ENCODE results near the gene CD101.

Gene CD101

DNA sequence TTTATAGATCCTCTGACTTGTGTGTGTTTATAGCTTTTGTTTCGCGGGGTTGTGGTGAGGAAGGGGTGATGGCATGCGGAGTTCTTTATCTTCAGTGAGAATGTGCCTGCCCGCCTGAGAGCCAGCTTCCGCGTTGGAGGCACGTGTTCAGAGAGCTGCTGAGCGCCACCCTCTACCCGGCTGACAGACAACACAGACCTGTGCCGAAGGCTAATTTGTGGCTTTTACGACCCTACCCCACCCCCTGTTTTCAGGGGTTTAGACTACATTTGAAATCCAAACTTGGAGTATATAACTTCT lies 14.4 kb upstream of the CD101 start:
- peak; percentile 75 for DNase-seq

- DNase-seq, result no peak
Observed at GRCh38 chr1:116988248-116988647, 13.3 kb upstream of the CD101 start.

GRCh38 chr1:116988908-116989307 lies 12.7 kb upstream of the CD101 start:
- no peak for DNase-seq

DNA sequence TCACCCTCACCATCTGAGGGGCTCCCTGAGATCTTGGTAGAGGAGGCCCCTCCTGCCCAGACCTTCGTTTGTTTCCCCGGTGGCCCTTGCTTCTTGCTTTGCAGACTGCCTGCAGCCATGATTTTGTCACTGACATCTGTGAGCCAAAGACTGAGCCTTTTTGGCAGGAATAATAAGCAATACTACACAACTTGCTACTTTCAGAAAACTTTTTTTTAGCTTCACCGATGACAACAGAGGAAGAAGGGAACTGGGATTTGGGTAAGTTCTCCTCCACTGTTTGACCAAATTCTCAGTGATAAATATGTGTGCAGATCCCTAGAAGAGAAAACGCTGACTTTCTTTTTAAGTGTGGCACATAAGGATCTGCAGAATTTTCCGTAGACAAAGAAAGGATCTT lies 11.7 kb upstream of the CD101 start:
- no peak for DNase-seq

DNA sequence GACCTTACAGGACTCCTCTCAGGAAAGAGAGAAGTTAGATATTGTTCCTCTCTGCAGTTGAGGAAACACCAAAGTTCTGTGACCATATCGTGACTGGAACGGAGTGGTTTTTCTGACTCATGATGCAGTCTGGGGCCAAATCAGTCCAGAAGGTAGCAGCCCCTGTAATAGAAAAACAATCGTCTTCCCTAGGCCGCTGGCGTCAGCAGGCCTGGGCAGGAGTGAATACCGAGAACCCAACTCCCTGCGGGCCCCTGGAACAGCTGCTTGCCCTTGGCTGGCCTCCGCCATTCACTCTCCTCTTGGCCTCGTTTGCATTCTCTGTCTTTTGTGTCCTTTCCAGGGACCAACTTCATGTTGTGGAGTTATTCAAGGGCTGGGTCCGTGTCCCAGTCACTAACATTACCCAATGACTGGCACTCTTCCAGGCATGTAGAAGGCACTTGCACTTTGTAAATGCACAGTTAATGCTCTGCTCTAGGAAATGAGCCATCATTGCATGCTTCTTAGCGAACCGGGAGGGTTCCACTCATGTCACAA lies 10.9 kb upstream of the CD101 start:
- no peak for DNase-seq

DNA sequence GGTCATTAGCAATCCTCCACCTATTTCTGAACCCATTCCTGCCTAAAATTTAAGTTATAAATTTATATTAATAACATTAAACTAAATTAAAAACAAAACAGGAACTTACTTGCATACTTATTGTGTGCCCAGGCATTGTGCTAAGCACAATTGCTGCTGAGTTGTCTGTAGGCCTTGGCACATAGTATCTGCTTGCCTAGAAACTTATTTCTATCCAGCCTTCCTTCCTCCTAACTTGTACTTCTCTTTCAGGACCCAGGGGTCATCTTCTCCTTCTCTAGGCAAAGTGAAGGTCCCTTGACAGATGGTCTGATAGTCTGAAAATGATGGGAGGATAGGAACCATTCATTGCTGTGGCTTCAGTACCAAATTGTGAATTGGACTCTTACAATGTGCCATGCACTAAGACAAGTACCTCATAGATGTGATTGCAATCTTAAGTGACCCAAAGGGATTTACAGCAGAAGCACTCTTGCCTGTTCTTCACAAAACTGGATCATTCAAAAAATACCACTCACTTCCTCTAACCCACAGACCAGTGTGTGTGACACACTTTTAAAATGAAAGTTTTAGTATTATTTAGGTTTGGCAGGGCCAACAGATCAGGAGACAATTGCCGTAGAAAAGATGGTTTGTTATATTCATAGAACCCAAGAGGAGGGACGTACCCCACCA lies 10.3 kb upstream of the CD101 start:
- no peak for DNase-seq

DNA sequence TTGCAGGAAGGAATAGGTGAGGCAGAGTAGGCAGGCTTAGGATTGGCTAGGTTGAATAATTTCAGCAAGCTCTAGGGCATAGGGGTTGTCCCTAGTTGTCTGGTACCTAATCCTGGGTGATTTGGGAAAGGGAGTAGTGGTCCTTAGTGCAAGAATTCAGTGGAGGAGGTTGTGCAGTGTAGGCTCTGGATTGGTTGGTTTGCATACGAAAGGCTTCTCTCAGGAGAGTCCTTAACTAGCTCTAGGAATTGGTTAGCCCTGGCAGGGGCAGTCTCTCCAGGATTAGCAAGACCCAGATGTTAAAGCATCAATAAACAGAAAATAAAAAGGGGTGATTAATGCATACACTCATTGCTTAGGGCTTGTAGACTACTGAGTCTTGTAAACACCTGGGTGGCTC lies 9.6 kb upstream of the CD101 start:
- no peak for DNase-seq

DNA sequence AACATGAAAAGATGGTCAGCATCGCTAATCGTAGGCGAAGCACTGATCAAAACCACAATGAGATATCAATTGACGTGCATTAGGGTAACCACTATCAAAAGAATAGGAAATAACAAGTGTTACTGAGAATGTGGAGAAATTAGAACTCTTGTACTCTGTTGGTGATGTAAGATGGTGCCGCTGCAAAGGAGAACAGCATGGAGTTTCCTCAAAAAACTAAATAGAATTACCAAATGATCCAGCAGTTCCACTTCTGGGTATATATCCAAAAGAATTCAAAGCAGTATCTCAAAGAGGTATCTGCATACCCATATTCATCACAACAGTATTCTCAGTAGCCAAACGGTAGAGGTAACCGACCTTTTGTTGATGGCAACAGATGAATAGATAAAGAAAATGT lies 8.3 kb upstream of the CD101 start:
- no peak for DNase-seq

- no peak for DNase-seq
Observed at GRCh38 chr1:116994411-116994810, 7.1 kb upstream of the CD101 start.

- DNase-seq, result no peak
Observed at GRCh38 chr1:116997066-116997465, 4.5 kb upstream of the CD101 start.

- DNase-seq, result no peak
Observed at GRCh38 chr1:116997636-116998035, 3.9 kb upstream of the CD101 start.

DNA sequence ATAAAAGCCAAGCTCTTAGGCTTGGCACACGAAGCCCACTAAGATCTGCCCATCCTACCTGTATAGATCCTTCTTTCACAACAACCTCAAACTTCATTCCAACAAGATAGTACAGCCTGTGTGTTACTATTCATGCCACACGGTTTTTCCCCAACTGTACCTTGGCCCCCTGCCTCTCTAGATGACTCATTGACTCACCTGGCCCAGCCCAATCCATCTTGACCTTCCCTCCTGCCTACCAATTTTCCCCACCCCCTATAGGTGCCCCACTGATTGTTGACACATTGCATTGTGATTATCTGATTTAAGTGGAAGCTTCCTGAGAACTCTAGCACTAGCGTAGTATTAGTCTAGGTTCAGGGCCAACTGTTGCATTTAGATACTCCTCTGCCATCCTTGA lies 2.0 kb upstream of the CD101 start:
- DNase-seq, result no peak

GRCh38 chr1:117000142-117000541 lies 1.4 kb upstream of the CD101 start:
- no peak for DNase-seq

GRCh38 chr1:117003223-117003875 lies 1.8 kb downstream of the CD101 start:
- DNase-seq, result no peak

- no peak for DNase-seq
Observed at GRCh38 chr1:117007719-117008013, 6.1 kb downstream of the CD101 start.

DNA sequence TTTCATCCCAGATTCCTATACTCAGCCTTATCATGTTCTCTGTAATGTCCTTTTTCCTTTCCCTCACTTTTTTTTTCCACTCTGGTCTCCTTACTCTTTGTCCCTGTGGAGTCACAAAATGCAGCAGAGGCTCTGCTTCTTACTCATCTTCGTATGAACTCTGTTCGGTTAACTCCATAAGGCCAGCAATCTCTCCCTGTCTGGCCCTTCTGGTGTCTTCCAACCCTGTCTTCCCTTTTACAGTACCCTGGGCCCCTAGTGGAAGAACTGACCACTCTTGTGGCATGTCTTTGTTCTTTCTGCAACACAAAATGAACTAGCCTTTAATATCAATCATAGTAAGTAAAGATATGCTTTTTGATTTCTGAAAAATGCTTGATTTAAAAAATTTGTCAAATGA lies 7.1 kb downstream of the CD101 start:
- DNase-seq, result no peak

- DNase-seq, result no peak
Observed at GRCh38 chr1:117009132-117009531, 7.6 kb downstream of the CD101 start.

DNA sequence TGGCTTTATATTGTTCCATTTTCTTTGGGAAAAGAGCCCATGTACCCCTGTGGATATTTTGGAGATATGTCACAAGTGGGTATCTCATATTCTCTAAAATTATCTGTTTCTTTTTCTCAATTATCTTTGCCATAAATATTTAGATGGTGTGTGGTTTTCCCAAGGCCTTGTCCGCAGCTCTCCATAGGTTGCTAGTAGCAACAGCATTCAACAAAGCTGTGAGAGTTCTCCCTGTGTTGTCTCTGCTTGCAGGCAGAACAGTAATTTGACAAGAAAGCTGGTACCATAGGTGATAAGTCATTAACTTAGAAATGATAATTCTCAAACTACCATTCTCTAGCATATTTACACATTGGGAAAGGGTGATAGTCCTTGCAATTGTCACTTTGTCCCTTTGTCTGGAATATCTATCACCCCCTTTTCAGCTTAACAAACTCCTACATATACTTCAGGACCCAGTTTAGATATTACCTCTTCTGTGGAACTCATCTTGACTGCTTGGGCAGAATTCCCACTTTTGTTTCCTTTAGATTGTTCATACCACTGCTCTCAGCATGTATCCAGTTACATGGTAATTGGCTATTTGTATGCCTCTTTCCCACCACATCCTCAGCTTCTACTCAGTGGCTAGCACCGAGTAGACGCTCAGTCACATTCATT lies 8.9 kb downstream of the CD101 start:
- DNase-seq, result no peak

- DNase-seq, result no peak
Observed at GRCh38 chr1:117011334-117011733, 9.8 kb downstream of the CD101 start.

DNA sequence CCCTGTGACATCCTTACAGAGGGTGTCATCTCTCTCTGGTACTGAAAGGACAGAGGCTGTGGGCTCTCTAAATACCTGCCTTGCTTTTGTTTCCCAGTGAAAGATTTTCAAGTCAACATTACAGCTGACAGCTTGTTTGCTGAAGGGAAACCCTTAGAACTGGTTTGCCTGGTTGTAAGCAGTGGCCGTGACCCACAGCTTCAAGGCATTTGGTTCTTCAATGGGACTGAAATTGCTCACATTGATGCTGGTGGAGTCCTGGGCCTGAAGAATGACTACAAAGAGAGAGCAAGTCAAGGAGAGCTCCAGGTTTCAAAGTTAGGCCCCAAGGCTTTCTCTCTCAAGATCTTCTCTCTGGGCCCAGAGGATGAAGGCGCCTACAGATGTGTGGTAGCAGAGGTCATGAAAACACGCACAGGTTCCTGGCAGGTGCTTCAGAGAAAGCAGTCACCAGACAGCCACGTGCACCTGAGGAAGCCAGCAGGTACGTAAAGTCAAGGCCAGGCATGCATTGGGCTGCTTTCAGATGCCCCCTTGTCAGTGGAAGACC lies 11.8 kb downstream of the CD101 start:
- DNase-seq, result no peak

DNA sequence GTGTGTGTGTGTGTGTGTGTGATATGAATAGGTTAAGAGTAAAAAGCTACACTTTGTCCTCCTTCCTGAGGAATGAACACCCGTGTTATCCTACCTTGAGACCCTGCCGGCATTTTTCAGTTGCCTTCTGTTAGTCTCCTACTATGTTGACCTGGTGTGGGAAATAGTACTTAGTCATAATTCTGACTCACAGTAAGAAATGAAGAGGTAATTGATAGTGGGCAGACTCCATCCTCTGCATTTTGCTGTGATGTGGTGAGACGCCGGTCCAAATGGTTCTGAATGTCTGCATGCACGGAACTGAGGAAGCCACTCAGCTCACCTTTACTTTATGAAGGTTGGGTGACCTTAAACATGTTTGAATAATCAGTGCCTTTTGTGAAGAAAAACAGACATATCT lies 12.6 kb downstream of the CD101 start:
- DNase-seq, result no peak

GRCh38 chr1:117015724-117016123 lies 14.2 kb downstream of the CD101 start:
- DNase-seq, result no peak

DNA sequence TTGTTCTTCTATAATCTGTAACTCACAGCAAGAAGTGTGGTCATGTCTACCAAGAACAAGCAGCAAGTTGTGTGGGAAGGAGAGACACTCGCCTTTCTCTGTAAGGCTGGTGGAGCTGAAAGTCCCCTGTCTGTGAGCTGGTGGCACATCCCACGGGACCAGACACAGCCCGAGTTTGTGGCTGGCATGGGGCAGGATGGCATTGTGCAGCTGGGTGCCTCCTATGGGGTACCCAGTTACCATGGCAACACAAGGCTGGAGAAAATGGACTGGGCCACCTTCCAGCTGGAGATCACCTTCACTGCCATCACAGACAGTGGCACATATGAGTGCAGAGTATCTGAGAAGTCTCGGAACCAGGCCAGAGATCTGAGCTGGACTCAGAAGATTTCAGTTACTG lies 15.5 kb downstream of the CD101 start:
- no peak for DNase-seq

GRCh38 chr1:117017648-117018047 lies 16.1 kb downstream of the CD101 start:
- no peak for DNase-seq
